Activated gamma-delta T cell treated with anti-CD3 and anti-CD28 coated beads, Interleukin-2, amount 50 U/mL, for 16 hours (primary cell): ENCODE results near the gene NEK9.
"Not testable (repeated sequence)": the region's sequence is repeated elsewhere in the genome, so short reads cannot be mapped to it uniquely, and the experiment has no call there.

Source experiments
- DNase-seq: peaks from one replicate; pipeline ENCODE4 v3.0.0-alpha.2; 2020; ENCODE audit warnings: low read depth

The NEK9 gene

DNA sequence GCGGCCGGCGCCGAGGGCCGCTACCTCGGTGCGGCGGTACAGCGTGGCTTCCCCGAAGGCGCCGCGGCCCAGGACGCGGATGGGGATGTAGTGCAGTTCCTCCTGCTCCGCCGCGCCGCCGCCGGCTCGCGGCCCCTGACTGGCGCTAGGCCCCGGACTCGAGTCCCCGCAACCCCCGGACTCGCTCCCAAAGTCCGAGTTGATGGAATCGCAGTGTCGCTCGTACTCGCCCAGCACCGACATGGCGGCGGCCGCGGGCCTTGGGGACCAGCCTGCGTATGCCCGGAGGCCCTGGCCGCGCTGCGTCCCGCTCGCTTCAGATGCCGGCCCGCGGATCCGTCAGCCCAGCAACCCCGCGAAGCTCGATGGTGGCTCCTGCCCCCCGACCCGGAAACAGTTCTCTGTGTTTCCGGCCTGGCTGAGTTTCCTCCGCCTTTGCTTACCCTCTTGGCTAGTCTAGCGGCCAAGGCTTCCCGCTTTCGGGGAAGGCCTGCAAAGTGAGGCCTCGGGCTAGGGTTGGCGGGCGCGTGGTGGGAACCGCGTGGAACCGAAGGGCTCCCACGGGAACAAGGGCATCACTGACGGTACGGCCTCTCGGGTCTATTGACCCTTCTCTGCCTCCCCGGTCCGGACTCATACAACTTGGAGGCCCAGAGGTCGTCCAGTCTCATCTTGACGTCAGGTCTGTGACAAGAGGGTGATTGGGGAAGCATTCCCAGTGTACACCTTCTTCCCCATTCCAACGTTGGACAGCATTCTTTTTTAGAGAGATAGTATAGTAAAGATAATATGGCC is at the start of gene NEK9:
NEK9 (minus strand) TSS at position 370 of the 795 bp plus-strand sequence; CDS start at position 243, 127 bp downstream.
- peak; percentile 85 for DNase-seq

GRCh38 chr14:75176142-75176820 is 49.4 kb upstream of the NEK9 start, which contains the start of gene TMED10:
TSS of gene TMED10 (minus strand) at chr14:75176612. CDS start at chr14:75176579, 33 bp downstream.
- DNase-seq, result peak; percentile 87

- DNase-seq, result no peak
Measured at GRCh38 chr14:75175677-75176141, 48.9 kb upstream of the NEK9 start.

DNA sequence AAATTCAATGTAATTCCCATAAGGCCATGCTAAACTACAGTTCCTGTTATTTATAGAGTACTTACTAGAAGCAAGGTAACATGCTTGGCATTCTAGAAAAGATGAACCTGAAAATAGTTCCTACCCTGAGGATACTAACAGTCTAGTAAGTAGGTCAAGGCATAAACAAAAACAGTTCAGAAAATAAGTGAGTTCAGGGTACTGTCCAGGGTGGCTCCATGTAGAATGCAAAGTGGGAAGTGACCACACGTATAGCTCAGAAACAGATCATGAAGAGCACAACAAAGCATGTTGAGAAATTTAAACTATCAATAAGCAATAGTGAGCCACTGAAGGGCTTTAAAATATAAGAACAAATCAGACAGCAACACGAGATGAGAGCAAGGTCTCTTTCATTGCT is 47.2 kb upstream of the NEK9 start:
- DNase-seq, result no peak

DNA sequence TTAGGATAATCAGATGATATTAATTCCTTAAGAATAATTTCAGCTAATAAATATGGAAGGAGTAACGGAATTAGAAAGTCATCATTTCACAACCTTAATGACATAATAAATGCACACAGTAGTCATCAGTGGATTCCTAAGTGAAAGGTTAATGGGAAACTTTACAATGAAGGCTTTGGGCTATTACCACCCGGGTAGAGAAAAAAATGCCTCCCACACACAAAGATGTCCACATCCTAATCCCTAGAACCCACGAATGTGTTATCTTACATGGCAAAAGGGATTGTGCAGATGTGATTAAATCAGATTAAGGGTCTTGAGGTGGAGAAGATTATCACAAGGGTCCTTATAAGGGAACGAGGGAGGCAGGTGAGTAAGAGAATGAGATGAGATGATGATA is 43.9 kb upstream of the NEK9 start:
- DNase-seq, result no peak

DNA sequence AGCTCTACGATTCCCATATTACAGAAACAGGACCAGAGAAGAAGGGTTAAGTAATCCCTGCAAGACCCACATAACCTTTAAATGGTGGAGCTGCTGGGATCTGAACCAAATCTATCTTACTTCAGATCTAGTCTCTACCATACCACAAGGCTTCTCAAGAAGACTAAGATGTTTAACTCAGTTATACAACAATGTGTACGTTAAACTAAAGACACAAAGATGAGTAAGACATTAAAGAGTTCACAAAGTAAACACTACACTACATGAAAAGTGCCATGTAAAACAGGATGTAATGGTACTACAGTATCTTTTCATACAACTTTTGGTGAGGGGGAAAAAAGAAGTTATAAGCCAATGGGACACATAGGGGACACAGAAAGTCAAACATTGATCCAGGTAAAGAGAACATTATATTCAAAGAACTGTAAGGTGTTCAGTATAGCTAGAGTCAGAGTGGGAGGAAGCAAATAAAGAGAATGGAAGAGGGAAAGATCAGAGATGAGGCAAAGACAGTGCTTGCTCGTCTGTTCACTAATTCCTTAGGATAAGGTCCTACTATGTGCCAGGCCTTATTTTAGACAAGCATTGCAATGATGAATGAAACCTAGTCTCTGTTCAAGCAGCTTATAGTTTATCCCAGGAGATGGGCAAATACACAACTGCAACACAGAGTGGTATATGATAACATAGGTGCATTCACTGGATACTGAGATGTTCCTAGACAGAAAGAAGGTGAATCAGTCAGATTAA is 41.9 kb upstream of the NEK9 start:
- no peak for DNase-seq

GRCh38 chr14:75167325-75167724 is 40.5 kb upstream of the NEK9 start:
- no peak for DNase-seq

GRCh38 chr14:75165586-75166391 is 38.9 kb upstream of the NEK9 start:
- DNase-seq, result no peak

GRCh38 chr14:75164809-75165208 is 38.0 kb upstream of the NEK9 start:
- DNase-seq, result no peak

- no peak for DNase-seq
Measured at GRCh38 chr14:75163677-75164076, 36.8 kb upstream of the NEK9 start.

DNA sequence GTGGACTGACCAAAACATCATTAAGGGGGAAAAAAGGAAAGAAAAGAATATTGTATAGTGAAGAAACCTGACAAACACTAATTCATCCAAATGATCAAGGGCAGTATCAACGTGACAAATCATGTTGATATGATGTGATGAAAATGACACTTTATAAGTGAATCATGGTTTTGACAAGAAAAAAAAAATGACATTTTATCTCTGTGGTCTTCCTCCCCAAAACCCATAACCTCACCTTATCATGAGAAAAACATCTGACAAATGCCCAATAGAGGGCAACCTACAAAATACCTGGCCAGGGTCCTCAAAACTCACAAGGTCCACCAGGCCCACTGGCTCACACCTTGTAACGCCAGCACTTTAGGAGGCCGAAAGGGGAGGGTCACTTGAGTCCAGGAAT is 35.8 kb upstream of the NEK9 start:
- no peak for DNase-seq

DNA sequence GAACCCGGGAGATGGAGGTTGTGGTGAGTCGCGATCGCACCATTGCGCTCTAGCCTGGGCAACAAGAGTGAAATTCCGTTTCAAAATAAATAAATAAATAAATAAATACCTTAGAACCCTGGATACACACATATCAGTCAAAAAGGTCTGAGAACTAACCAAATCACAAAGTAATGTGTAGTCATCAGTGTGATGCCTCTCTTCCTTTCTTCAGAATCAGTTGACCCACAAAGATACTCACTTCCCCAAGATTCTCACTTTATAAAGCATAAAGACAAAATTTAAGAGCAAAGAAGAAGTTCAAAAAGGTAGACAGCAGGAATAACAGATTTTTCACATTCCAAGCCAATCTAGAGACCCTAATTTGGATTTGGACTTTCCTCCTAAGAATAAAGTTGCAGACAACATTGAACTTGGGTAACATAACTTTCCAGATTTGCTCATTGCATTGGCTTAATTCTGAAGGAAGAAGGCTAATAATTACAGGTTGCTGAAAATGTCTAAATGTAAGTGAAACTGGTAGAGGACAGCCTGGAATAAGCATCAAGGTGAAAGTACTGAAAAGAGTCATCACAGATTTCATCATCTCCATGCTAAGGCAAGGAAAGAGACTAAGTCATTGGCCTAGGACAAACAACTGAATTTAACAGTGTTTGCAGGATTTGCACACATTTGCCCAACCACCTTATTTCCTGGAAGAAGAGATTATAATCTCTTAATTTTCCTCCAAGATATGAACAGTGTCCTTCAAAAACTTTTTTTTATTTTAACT is 32.2 kb upstream of the NEK9 start:
- no peak for DNase-seq

DNA sequence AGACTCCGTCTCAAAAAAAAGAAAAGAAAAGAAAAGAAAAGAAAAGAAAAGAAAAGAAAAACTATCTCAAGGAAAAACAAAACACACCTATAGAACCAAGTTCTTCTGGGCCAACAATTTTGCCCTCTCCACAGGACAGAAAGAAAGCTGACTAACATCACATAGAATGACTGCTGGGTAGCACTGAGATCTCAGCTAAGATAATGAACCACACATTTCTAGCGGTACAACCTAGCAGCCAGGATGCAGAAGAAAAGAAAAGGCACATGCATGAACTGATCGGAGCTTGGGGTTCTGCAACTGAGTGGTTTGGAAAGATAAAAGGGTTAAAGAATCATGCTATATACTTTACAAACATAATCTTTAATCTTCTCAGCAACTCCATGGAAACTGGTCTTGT is 30.1 kb upstream of the NEK9 start:
- no peak for DNase-seq

DNA sequence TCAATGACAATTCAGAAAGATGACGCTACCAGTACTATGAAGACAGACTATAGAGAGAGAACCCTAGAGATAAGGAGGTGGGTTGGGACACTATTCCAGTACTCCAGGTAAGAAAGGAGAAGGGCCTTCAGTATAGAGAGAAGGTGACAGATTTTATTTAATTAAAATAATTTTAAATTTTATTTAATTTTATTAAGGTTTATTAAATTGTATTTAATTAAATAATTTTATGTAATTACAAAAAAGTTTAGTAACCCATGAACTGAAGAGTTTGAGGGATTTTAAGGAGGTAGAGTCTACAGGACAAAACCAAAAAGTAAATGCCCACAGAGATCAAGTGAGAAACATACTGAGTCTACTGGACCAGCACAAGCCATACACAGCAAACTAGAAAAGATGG is 29.3 kb upstream of the NEK9 start:
- no peak for DNase-seq

DNA sequence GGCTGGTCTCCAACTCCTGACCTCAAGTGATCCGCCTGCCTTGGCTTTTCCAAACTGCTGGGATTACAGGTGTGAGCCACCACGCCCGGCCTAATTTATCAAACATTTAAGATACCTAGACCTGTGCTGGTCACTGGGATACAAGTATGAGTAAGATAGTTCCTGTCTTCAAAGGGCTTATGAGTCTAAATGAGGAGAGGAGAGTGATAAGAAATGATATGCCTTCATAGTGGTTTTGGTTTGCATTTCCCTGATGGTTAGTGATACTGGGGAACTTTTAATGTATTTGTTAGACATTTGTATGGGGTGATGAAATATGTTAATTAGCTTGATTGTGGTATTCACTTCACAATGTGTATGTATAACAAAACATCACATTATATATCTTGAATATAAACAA is 28.3 kb upstream of the NEK9 start:
- no peak for DNase-seq

DNA sequence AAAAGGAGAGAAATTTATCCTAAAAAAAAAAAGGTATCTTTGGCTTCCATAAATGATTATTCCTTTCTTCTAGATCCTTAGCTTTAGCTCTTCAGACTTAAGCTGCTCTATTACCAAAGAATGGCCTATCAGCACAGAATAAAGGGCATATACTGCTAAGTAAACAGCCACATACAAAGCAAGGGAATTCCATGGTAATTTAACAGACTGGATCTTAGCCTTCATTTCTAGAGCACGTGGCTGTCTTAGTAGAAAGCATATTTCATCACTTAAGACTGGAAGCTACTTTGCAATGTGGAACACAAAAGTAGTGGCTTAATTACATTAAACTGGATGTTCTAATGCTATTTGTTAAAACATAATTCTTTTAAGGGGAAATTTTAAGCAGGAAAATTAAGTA is 26.4 kb upstream of the NEK9 start:
- DNase-seq, result no peak

- DNase-seq, result no peak
Measured at GRCh38 chr14:75151851-75152250, 25.0 kb upstream of the NEK9 start.

DNA sequence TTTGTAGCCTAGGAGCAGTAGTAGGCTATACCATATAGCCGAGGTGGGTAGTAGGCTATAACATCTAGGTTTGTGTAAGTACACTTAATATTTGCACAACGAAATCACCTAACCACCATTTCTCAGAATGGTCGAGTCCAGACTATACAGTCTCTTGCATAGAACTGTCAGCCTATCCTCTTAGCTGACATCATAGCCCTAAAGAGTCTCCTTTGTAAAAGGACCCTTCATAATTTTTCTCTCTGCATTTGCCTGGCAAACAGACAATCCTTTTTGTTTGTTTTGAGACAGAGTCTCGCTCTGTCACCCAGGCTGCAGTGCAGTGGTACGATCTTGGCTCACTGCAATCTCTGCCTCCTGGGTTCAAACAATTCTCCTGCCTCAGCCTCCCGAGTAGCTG is 23.8 kb upstream of the NEK9 start:
- DNase-seq, result not testable (repeated sequence)

GRCh38 chr14:75150150-75150549 is 23.3 kb upstream of the NEK9 start:
- no peak for DNase-seq

DNA sequence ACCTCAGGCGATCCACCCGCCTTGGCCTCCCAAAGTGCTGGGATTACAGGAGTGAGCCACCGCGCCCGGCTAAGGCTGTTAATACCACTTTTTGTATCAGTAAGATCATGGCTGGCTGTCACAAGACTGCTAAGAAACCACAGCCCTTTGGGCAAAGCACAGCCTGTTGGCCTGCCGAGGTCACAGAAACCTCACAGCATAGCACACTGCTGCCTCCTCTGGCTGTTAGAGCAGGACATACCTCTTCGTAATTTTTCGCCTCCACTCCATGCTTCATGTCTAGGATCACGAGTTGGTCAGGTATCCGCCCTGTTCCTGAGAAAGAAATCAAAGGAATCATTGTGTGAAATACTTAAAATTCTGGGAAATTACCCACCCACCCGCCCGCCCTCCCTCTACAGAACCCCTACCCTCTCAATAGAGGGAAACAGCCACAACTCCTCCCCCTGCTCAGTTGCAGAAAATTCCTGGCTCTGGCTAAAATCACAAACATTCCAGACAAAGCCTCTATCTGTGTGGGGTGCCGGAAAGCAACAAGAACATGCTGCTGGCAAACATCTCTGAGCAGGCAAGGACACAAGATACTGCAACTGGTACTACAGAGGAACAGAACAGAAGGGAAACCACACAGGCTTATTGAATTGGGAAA is 20.7 kb upstream of the NEK9 start:
- no peak for DNase-seq

DNA sequence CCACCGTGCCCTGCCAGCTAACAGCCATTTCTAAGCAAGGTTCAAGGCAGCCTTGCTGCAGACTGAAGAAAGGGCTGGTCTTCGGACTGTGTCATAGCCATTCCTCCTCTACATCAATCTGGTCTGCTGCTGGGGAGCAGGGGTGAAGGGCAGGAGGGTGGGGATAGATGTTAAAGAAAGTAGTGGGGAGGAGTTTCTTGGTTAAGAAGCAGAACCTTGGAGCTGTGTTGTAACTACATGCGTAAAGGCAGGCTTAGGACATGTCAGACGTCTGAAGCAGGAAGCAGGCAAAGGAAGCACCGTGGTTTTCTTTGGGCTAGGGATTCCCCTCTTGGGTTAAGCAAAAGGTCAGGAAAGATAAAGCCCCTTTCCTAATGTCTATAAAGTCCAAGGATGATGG is 18.1 kb upstream of the NEK9 start:
- DNase-seq, result no peak
